Stimulated activated CD8-positive, alpha-beta memory T cell treated with anti-CD3 and anti-CD28 coated beads, Interleukin-12 subunit alpha, Interleukin-12 subunit beta, amount 100 ng/mL, for 4 hours (primary cell): Measurements from ENCODE around the gene BPNT1.
A peak's percentile ranks its signal among the peaks of the same experiment; 100 is the strongest.
"Not testable (repeated sequence)": the region's sequence is repeated elsewhere in the genome, so short reads cannot be mapped to it uniquely, and the experiment has no call there.

ENCODE experiments used
- DNase-seq: peaks from one replicate; pipeline ENCODE4 v3.0.0-alpha.2; 2020; ENCODE audit warnings: low read depth

The BPNT1 gene, protein sequence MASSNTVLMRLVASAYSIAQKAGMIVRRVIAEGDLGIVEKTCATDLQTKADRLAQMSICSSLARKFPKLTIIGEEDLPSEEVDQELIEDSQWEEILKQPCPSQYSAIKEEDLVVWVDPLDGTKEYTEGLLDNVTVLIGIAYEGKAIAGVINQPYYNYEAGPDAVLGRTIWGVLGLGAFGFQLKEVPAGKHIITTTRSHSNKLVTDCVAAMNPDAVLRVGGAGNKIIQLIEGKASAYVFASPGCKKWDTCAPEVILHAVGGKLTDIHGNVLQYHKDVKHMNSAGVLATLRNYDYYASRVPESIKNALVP

GRCh38 chr1:220089650-220090556, at the start of gene BPNT1:
BPNT1 (minus strand) TSS chr1:220089788; CDS start chr1:220079846, 9,942 bp downstream.
- peak; percentile 92 for DNase-seq

DNA sequence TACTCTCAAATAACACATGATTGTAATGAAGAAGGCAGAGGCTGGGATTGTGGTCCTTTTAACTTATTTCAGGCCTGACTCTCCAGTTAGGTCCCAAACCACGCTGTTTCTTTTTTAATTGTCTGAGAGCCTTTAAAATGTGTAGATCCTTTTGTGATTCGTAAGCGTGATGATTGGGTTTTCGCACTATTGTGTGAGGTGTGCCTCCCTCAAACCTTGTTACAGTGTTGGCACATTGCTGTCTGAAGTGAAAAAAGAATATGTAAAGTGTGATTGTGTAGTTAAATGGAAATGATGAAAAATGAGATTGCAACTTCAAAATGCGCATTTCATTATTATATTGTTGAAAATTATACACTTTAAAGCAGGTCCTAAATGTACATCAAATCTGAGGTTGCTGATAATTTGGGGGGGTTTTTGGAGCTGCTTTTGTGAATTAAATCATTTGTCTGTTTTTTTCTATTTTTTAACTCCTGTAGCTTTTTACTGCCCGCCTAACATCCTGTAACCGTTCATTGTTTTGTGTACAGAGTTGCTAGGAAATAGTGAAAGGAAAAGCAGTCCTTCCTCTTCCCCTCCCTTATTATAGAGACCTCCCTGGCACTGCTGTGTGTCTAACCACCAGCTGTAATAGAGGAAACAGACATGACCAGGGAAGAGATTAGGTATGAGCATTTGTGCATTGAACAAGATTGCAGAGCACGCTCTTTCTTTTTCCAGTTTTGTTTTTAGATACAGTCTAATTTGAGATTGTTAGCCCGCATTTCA, 47.6 kb upstream of the BPNT1 start:
- DNase-seq: no peak

- no peak for DNase-seq
Measured at GRCh38 chr1:220135755-220136154, 46.2 kb upstream of the BPNT1 start.

DNA sequence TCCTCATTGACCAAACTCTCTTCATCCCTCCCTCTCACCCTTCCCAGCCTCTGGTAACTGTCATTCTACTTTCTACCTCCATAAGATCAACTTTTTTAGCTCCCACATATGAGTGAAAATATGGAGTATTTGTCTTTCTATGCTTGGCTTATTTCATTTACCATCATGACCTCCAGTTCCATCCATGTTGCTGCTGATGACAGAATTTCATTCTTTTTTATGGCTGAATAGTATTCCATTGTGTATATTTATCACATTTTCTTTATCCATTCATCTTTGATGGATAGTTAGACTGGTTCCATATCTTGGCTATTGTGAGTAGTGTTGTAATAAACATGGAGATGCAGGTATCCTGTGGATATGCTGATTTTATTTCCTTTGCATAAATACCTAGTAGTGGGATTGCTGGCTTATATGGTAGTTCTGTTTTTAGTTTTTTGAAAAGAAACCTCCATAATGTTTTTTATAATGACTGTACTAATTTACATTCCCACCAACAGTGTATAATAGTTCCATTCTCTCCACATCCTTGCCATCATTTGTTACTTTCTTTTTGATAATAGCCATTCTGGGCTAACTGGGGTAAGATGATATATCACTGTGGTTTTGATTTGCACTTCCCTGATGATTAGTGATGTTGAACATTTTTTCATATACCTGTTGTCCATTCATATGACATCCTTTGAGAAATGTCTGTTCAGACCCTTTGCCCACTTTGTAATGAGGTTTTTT, 40.1 kb upstream of the BPNT1 start:
- DNase-seq: no peak

DNA sequence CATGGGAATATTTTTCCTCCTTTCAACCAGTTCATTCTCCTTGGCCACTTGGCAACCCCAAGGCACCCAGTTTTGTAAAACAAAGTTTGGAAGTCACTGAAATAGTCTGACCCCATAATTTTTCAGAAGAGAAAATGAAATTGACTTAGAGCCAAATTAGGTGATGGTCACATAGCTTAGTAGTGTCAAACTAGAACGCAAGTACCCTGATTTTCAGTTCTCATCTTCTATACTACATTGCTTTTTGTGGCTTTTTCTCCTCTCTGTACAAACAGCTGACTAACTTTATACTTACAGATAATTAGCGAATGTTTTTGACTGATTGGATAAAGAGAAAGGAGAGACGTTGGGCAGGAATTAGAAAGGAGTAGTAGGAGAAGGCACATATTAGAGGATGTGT, 37.5 kb upstream of the BPNT1 start:
- DNase-seq: no peak

GRCh38 chr1:220124542-220124941, 35.0 kb upstream of the BPNT1 start:
- no peak for DNase-seq

- DNase-seq: no peak
Measured at GRCh38 chr1:220123889-220124288, 34.3 kb upstream of the BPNT1 start.

GRCh38 chr1:220123066-220123465, 33.5 kb upstream of the BPNT1 start:
- no peak for DNase-seq

DNA sequence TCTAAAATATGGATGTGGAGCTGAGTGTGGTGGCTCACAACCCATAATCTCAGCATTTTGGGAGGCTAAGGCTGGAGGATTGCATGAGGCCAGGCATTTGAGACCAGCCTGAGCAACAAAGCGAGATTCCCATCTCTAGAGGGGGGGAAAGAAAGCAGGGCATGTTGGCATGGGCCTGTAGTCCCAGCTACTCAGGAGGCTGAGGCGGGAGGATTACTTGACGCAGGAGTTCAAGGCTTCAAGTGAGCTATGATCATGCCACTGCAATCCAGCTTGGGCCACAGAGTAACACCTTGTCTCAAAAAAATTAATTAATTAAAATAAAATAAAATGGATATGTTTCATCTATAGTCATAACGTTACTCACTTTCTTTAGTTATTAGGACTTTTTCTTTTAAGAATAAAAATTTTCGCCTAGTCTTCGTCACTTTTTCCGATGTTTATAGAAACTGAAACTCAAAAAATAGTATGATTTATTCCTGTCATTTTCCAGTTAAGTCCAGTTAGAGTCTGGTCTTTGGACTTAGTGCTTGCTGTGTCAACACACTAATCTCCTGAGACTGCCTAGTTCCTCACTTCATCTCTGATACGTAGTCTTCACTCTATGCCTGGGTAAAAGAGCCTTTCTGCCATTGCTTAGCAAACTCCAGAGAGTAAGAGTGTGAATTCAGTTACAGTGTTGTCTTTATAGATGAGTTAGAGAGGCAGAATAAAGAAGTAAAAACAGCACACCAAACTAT, 32.4 kb upstream of the BPNT1 start:
- DNase-seq: no peak

- no peak for DNase-seq
Measured at GRCh38 chr1:220119043-220119512, 29.5 kb upstream of the BPNT1 start.

- DNase-seq: no peak
Measured at GRCh38 chr1:220113136-220113695, 23.6 kb upstream of the BPNT1 start.

DNA sequence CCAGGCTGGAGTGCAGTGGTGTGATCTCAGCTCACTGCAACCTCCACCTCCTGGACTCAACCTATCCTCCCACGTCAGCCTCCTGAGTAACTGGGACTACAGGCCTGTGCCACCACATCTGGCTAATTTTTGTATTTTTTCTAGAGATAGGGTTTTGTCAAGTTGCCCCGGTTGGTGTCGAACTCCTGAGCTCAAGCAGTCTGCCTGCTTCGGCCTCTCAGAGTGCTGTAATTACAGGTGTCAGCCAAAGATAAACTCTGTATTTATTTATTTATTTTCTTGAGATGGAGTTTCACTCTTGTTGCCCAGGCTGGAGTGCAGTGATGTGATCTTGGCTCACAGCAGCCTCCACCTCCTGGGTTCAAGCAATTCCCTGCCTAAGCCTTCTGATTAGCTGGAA, 23.0 kb upstream of the BPNT1 start:
- DNase-seq: not testable (repeated sequence)

DNA sequence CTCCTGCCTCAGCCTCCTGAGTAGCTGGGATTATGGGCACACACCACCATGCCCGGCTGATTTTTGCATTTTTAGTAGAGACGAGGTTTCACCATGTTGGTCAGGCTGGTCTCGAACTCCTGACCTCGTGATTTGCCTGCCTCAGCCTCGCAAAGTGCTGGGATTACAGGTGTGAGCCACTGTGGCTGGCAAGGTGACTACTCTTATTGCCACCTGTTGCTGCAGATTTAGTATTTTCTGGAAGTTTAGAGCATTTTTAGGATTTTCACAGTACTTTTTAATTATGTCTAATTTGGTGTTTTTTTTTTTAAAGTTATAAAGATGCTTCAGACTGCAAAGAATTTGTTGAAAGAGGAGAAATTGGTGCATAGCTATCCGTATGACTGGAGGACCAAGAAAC, 20.9 kb upstream of the BPNT1 start:
- DNase-seq: not testable (repeated sequence)

DNA sequence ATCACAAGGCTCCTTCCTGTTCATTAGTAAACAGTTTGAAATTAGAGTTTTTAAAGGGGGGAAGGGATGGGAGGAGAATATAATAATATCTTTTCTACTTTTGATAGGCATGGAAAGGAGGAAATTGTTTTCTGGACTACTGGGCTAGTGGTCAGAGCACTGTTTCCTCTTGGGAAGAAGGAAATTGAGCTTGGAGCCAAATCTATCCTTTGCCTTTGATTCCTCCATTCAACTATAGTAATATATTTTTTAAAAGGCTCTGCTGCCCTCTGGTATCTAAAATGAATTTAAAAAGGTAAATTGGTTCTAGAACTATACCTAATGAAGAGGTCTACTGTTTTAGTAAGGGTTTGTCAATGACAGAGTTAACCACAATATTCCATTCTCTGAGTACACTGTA, 10.2 kb upstream of the BPNT1 start:
- no peak for DNase-seq

DNA sequence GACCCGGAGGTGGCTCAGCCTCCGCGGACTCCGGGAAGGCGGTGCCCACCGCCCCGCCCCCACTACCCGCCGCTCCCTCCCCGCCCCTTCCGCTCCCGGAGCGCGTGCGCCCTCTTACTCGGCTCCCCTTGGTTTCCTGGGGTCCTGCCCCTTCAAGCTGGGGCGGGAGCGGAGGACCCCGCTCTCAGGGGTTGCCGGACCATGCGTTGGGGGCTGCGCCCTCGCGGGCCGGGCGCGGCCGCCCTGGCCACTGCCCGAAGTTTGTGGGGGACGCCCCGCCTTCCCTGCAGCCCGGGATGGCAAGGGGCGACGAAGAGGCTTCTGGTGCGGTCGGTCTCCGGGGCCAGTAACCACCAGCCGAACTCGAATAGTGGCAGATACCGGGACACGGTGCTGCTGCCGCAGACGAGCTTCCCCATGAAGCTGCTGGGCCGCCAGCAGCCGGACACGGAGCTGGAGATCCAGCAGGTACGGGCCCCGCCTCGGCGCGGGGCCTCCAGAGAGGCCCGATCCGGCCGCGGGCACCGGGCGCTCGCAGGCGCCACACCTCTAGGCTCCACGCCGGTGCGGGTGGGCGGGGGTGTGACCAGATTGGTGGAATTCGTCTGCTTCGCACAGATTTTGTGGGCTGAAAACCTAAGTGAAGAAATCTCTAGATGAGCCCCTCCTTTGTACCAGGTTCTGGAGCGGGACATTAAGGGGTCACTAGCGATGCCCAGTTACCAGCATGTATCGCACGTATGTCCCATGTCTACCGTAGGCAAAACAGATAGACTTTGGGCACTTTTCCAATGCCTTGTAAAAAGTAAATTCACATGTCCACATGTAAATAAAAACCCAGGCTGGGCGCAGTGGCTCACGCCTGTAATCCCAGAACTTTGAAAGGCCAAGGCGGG, 4.7 kb upstream of the BPNT1 start, which contains the start of gene IARS2:
TSS of gene IARS2 (plus strand) at position 117 of the 896 bp plus-strand sequence. CDS start at position 202, 85 bp downstream.
- peak; percentile 85 for DNase-seq

- no peak for DNase-seq
Measured at GRCh38 chr1:220093361-220094015, 3.9 kb upstream of the BPNT1 start.

DNA sequence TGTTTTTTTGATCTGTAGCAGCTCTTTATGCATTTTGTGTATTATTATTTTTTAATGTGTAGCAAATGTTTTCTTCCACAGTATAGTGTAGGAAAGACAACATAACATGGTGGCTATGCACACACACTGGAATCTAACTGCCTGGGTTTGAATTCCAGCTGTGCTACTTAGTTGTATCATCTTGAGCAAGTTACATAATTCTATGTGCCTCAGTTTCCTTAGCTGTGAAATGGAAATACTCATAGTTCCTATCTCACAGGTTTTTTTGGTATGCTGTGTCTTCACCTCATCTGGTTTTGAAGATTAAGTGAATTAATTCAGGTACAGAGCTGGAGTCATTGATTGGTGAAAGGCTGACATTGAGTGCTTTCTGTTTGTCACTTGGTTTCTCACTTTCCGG, 3.1 kb upstream of the BPNT1 start:
- DNase-seq: no peak

- DNase-seq: not testable (repeated sequence)
Measured at GRCh38 chr1:220086261-220086686, 3.3 kb downstream of the BPNT1 start.

GRCh38 chr1:220084460-220084859, 5.1 kb downstream of the BPNT1 start:
- no peak for DNase-seq
